Panc1 (cell line): ENCODE results near the gene USP48.

Experiments used
- TCF7L2 ChIP-seq: IDR thresholded peaks from 2 replicates; pipeline ENCODE4 v1.6.1; 2011; ENCODE audit warnings: mild to moderate bottlenecking, low read depth, low read length, inconsistent platforms
- TF ChIP-seq, protein P1 (sequence below): fragments of 450-650 bp; IDR thresholded peaks from 2 replicates; pipeline ENCODE4 v1.5.1; 2017; ENCODE audit warnings: mild to moderate bottlenecking

DNA sequence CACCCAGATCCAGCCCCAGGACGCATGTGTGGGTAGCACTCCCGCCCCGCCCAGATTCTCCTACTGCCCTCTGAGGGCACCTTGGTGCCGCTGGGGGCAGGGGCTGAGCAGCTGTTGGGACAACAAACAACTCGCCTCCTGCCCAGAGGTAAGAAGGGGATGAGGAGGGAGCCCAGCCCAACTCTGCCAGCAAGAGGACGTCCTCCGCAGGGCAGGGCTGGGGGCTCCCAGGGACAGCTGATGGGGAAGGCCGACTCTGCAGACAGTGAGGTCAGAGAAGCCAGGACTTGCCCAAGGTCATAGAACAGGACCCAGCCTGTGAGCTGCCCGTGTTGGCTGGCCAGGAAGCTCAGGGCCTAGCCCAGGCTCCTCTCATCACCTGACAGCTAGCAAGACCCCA lies 132.5 kb downstream of the USP48 start:
- TF ChIP-seq, protein P1, sequence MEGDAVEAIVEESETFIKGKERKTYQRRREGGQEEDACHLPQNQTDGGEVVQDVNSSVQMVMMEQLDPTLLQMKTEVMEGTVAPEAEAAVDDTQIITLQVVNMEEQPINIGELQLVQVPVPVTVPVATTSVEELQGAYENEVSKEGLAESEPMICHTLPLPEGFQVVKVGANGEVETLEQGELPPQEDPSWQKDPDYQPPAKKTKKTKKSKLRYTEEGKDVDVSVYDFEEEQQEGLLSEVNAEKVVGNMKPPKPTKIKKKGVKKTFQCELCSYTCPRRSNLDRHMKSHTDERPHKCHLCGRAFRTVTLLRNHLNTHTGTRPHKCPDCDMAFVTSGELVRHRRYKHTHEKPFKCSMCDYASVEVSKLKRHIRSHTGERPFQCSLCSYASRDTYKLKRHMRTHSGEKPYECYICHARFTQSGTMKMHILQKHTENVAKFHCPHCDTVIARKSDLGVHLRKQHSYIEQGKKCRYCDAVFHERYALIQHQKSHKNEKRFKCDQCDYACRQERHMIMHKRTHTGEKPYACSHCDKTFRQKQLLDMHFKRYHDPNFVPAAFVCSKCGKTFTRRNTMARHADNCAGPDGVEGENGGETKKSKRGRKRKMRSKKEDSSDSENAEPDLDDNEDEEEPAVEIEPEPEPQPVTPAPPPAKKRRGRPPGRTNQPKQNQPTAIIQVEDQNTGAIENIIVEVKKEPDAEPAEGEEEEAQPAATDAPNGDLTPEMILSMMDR = no peak
- no peak for TF ChIP-seq TCF7L2
